Activated CD8-positive, alpha-beta memory T cell treated with anti-CD3 and anti-CD28 coated beads for 1 hour (primary cell): ENCODE results near the gene TTC7B.

Experiments used
- DNase-seq, 2 donors: peaks; one replicate each; pipeline ENCODE4 v3.0.0-alpha.2; 2020; ENCODE audit warnings: low read depth in 1 of 2; ENCODE audit errors: extremely low read depth in 1 of 2

Gene TTC7B

GRCh38 chr14:90552465-90553297 is 263.5 kb downstream of the TTC7B start:
- DNase-seq, result no peak

DNA sequence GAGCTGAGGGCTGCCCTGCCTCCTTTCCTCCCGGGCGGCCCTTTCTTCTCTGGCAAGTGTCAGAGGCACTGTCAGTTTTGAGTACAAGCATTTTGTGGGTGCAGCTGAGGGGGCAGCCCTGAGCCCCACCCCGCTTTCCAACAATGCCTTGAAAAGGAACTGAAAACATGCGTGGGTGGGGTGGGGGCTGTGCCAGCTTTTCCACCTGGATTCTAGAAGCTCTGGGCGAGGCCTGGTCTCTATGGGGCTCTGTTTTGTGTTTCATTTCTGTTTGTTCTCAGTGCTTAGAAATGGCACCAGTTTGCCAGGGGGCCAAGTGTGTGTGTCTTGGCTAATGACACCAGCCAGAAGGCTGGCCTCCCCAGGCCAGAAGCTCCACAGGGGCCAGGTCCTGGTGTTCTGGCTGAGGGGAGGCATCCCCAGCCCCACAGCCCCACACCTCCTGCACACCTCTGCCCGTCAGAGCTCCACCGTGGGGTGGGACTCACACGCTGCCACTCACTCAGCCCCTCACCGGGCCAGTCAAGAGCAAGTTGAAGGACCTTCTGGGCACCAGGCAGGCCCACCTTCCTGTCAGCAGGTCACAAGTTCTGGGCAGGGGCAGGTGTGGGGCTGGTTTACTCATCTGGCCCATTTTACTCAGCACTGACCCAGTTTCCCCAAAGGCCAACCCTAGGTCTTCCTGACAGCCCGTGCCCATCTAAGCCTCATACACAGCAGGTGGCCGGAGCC is 264.3 kb downstream of the TTC7B start:
- DNase-seq, result no peak

DNA sequence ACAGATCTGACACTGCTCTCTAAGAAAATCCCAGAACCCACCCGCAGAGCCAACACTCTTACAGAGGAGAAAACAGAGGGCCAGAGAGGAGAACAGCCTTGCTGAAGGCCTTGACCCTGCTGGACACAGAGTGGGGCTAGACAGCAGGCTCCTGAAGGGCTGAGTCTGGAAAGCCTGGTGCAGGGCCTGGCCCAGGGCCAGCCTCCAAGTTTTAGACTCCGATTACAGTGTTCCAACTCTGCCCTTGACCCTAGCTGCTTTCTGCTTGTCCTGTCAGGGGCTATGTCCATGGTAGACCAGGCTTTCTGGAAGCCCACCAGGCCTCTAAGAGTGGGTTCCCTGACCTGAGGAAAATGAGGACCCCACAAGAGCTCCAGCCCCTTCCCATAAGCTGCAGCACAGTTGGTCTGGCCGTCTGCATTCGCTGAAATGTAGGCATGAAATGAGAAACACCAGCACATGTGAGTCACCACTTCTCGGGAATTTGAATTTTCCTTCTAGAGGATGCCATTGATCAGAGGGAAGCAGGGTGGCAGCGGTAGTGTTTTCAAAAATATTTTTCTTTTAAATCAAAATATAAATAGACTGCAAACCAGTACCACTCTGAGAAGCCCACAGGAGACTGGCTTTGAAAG is 265.0 kb downstream of the TTC7B start:
- DNase-seq, result no peak

GRCh38 chr14:90549794-90550641 is 266.2 kb downstream of the TTC7B start:
- no peak for DNase-seq

- no peak for DNase-seq
These were observed 267.8 kb downstream of the TTC7B start for GRCh38 chr14:90548455-90548854.

DNA sequence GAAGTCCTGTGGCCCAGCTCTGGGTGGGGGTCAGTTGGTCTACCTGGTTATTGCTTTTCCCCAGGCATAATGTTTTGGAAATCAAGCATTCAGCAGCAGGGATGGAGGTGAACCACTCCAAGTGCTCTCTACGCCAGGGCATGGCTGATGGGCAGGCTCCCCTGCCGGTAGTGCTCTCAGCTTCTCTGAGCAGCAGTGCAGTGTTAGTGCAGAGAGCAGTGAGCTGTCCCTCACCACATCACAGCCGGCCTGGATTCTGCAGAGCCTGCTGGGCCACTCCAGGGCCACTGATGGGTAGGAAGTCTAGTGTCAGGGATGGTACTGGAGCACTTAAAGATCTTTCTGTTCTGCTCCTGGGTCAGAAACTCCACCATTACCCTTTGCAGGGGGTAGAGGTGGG is 268.3 kb downstream of the TTC7B start:
- DNase-seq, result no peak

DNA sequence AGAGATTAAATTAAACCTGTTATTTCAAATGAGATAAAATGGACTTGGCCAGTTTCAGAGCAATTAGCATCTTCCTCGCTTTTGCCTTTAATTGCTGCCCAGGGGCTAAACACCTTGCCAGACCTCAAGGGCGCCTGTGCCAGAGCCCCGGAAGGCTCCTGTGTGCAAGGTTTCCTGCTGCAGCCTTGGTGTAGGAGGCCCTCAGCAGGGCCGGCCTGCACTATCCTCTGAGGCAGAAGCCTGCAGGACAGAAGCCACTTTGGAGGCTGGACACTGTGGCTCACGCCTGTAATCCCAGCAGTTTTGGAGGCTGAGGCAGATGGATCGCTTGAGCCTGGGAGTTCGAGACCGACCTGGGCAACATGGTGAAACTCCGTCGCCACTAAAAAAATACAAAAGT is 269.0 kb downstream of the TTC7B start:
- no peak for DNase-seq

GRCh38 chr14:90546767-90547166 is 269.5 kb downstream of the TTC7B start:
- no peak for DNase-seq

GRCh38 chr14:90545966-90546751 is 270.1 kb downstream of the TTC7B start:
- no peak for DNase-seq

DNA sequence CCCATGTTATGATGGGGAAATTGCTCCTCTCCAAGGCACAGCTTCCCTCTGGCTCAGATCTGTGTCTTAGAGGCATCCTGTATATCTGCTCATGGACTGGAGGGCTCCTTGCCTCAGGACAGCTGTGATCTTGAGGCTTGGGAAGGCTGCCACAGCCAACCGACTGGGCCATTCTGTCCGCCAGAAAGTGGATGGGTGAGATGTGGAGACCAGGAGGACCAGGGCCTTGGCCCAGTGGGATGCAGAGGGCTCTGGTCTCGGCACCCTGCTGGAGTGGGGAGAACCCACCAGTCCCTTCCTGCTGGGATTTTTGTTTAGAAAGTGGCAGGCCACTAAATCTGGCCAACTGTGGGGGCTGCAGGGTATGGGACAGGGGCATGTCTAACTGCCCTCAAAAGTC is 270.8 kb downstream of the TTC7B start:
- no peak for DNase-seq

- no peak for DNase-seq
These were observed 271.3 kb downstream of the TTC7B start for GRCh38 chr14:90544971-90545370.

DNA sequence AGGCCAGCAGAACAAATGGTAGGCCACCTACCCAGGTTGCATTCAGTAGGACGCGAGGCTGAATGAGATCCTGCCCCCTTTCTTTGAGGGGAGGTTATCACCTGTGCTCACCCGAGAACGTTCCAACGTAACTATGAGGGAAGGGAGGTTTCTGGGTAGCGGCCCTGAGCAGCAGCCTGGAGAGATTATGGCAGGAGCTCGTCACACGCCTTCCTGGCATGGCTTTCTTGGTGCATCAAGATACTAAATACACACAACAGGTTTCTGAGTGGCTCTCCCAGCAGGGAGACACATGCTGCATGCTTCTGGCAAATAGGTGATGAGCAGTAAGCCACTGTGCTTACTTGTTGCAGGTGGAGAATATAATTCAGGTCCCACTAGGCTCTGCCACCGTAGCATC is 271.7 kb downstream of the TTC7B start:
- no peak for DNase-seq

DNA sequence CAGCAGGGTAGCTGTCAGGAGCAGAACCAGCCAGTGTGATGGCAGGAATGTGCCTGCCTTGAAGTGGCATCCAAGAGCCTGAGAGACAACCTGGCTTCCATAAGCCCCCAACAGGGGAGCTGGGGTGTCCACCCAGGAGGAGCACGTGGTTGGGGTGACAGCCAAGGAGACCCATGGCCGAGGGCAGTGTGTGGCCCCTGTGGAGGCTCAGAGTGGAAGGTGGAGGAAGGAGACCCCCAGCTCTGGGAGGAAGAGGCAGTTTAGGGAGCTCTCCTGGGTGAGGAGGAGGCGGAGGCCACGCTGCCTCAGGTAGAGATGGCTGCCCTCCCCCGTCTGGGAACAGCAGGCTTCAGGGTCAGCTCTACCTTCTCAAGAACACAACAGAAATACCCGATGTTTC is 272.4 kb downstream of the TTC7B start:
- no peak for DNase-seq

DNA sequence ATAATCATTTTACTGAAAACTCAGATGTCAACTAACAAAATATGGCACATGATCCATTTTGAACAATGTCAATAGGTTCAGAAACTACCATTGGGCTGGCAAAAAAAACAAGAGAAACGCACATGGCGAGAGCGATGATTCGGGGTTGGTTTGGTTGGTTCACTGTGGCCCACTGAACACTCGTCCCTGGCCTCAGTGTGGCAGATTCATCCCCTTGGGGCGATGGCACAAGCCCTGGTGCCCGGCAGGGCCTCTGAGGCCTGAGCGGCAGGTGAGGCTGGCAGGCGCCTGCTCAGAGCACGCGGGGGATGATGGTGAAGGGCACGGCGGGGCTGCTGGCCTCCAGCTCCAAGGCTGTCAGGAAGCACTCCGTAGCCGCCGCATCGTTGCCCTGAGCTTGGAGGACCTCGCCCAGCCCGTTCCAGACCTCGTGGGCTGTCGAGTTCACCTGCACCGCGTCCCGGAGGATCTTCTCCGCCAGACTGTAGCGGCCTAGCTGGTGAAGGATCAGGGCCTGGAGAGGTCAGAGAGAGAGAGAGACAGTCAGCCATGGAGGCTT is 275.1 kb downstream of the TTC7B start:
- DNase-seq, result no peak

DNA sequence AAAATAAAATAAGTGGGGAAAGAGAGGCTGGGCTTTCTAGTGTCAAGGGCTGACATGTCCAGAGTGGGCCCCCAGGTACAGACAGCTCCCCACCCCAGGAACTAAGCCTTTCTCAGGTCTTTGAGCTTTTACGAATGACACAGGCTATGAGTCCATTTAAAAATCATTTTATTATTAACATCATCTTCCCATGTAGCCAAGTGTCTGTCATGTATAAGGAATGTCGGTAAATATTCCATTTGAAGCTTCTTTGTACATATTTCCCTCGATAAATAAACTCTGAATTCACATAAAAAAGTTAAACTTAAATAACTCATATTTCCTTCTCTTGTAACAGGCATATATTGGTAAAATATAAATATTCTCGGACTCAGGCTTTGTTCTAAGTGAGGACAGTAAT is 275.8 kb downstream of the TTC7B start:
- no peak for DNase-seq

- no peak for DNase-seq
These were observed 276.2 kb downstream of the TTC7B start for GRCh38 chr14:90539996-90540395.

GRCh38 chr14:90539496-90539775 is 276.8 kb downstream of the TTC7B start:
- no peak for DNase-seq

- DNase-seq, result no peak
These were observed 277.3 kb downstream of the TTC7B start for GRCh38 chr14:90538716-90539495.

GRCh38 chr14:90538095-90538494 is 278.1 kb downstream of the TTC7B start:
- DNase-seq, result no peak
